HG02938 (cell line): ENCODE data around the gene RXRA.

ENCODE experiments used
- ATAC-seq: cut with Tn5 transposase; IDR thresholded peaks from one replicate; pipeline ENCODE4 v1.9.1; 2021; ENCODE audit warnings: mild to moderate bottlenecking, moderate library complexity; ENCODE audit not compliant: unreplicated experiment

RXRA gene

GRCh38 chr9:134325813-134326723 lies at the start of gene RXRA:
Gene RXRA, plus strand, starts transcription at chr9:134326455. Its CDS starts 177 bp downstream, at chr9:134326632.
- no peak for ATAC-seq

- no peak for ATAC-seq
These were observed 48.0 kb upstream of the RXRA start for GRCh38 chr9:134278286-134278685.

GRCh38 chr9:134278974-134279640 lies 47.1 kb upstream of the RXRA start:
- ATAC-seq, result no peak

GRCh38 chr9:134282138-134282650 lies 44.1 kb upstream of the RXRA start:
- ATAC-seq, result no peak

GRCh38 chr9:134283111-134283515 lies 43.1 kb upstream of the RXRA start:
- ATAC-seq, result no peak

GRCh38 chr9:134283692-134284265 lies 42.5 kb upstream of the RXRA start:
- no peak for ATAC-seq

- no peak for ATAC-seq
These were observed 42.0 kb upstream of the RXRA start for GRCh38 chr9:134284273-134284672.

GRCh38 chr9:134284741-134285140 lies 41.5 kb upstream of the RXRA start:
- ATAC-seq, result no peak

- ATAC-seq, result no peak
These were observed 40.9 kb upstream of the RXRA start for GRCh38 chr9:134285215-134285845.

- no peak for ATAC-seq
These were observed 39.6 kb upstream of the RXRA start for GRCh38 chr9:134286471-134287245.

- no peak for ATAC-seq
These were observed 38.4 kb upstream of the RXRA start for GRCh38 chr9:134287591-134288491.

- no peak for ATAC-seq
These were observed 37.5 kb upstream of the RXRA start for GRCh38 chr9:134288746-134289145.

- no peak for ATAC-seq
These were observed 36.9 kb upstream of the RXRA start for GRCh38 chr9:134289241-134289875.

GRCh38 chr9:134290603-134291451 lies 35.4 kb upstream of the RXRA start:
- ATAC-seq, result no peak

- ATAC-seq, result no peak
These were observed 34.8 kb upstream of the RXRA start for GRCh38 chr9:134291452-134291881.

- ATAC-seq, result no peak
These were observed 34.0 kb upstream of the RXRA start for GRCh38 chr9:134291961-134292871.

GRCh38 chr9:134293031-134293521 lies 33.2 kb upstream of the RXRA start:
- ATAC-seq, result no peak
